DMS53 (cell line): ENCODE results near the gene ABCA6.
"Not testable (repeated sequence)": the region's sequence is repeated elsewhere in the genome, so short reads cannot be mapped to it uniquely, and the experiment has no call there.

Source experiments
- DNase-seq: peaks from one replicate; lab custom pipeline; 2025; lab: John Stamatoyannopoulos, UW

ABCA6 gene

GRCh38 chr17:69141431-69142174, at the start of gene ABCA6:
Gene ABCA6 (minus strand): TSS chr17:69141895. CDS start chr17:69140703, 1,192 bp downstream.
- DNase-seq, result no peak

- DNase-seq, result no peak
These were observed 47.1 kb upstream of the ABCA6 start for GRCh38 chr17:69188796-69189195.

GRCh38 chr17:69188064-69188463, 46.4 kb upstream of the ABCA6 start:
- DNase-seq, result no peak

GRCh38 chr17:69187294-69187693, 45.6 kb upstream of the ABCA6 start:
- DNase-seq, result peak; percentile 35

GRCh38 chr17:69179227-69179952, 37.7 kb upstream of the ABCA6 start:
- no peak for DNase-seq

GRCh38 chr17:69176457-69176795, 34.7 kb upstream of the ABCA6 start:
- no peak for DNase-seq

GRCh38 chr17:69175625-69176456, 34.1 kb upstream of the ABCA6 start:
- peak; percentile 84 for DNase-seq

- no peak for DNase-seq
These were observed 33.5 kb upstream of the ABCA6 start for GRCh38 chr17:69175262-69175624.

- no peak for DNase-seq
These were observed 31.4 kb upstream of the ABCA6 start for GRCh38 chr17:69173118-69173517.

- no peak for DNase-seq
These were observed 28.7 kb upstream of the ABCA6 start for GRCh38 chr17:69170377-69170776.

GRCh38 chr17:69168642-69169041, 26.9 kb upstream of the ABCA6 start:
- DNase-seq, result not testable (repeated sequence)

- no peak for DNase-seq
These were observed 25.3 kb upstream of the ABCA6 start for GRCh38 chr17:69166957-69167356.

GRCh38 chr17:69164206-69164605, 22.5 kb upstream of the ABCA6 start:
- DNase-seq, result no peak

GRCh38 chr17:69159418-69159817, 17.7 kb upstream of the ABCA6 start:
- no peak for DNase-seq

- DNase-seq, result no peak
These were observed 12.6 kb upstream of the ABCA6 start for GRCh38 chr17:69154267-69154666.

GRCh38 chr17:69150333-69150732, 8.6 kb upstream of the ABCA6 start:
- no peak for DNase-seq

- DNase-seq, result no peak
These were observed 5.8 kb upstream of the ABCA6 start for GRCh38 chr17:69147460-69147859.

GRCh38 chr17:69144331-69145255, 2.9 kb upstream of the ABCA6 start:
- DNase-seq, result no peak

GRCh38 chr17:69143683-69144231, 2.1 kb upstream of the ABCA6 start:
- DNase-seq, result no peak

GRCh38 chr17:69143151-69143550, 1.5 kb upstream of the ABCA6 start:
- no peak for DNase-seq

GRCh38 chr17:69142175-69142802, 594 bp upstream of the ABCA6 start:
- no peak for DNase-seq
